ENCODE results near the gene HYOU1. TPM values are rescaled to one million over a fixed set of nuclear protein-coding genes. Genes with fewer than 3 reads are reported as not detected.

The HYOU1 gene
- total and polyA plus RNA-seq, 2 of the 8 experiments (the other 6 are each of a cell fraction or from before 2014, with no cell fraction given), result 239 to 295 TPM

GRCh38 chr11:119025541-119025940 is 31.5 kb downstream of the HYOU1 start:
- ChIA-PET CTCF (ENCODE audit: partially characterized antibody) (interaction anchor here (0.8 to 1.2 kb wide), 3 partner anchors 10 to 281 kb away, joined by 3 to 5 read pairs (median 3); partner anchors contain the start of gene VPS11), POLR2A (ENCODE audit: partially characterized antibody) (interaction anchor here (0.7 to 9.7 kb wide), 10 partner anchors 12 to 69 kb away, joined by 3 to 224 read pairs (median 4); partner anchors contain the start of genes HYOU1, RPS25 and TRAPPC4)
- H3K23me2 ChIP-seq (ENCODE audit: low read depth, low read length), result peaks cover 7% of the 10 kb centered on the region; the same call in 1 of the 2 replicates
- FAIRE-seq (no peak), DNase-seq (ENCODE audit: low read depth in 1 of 2, low spot score in 2 of 2) (no peak)
- H2BK120ac ChIP-seq (replicated peaks; ENCODE audit: low read depth, low read length), result no peak overlapping the region
- H3K79me1 ChIP-seq (ENCODE audit: low read depth, low read length), result peaks cover 15% of the 10 kb centered on the region
- no peak overlapping the region for H3K4me3 ChIP-seq (ENCODE audit: extremely low read depth in 1 of 4, insufficient read depth in 2 of 4, low read depth in 3 of 4, low read length in 4 of 4)
- no peak overlapping the region for H3K18ac ChIP-seq (ENCODE audit: extremely low read depth, low read length)
- no peak overlapping the region for H4K91ac ChIP-seq (replicated peaks; ENCODE audit: insufficient read length, low read length)
- no peaks in the 10 kb centered on the region for H3K9me3 ChIP-seq (ENCODE audit: insufficient read depth in 2 of 2, low read depth in 1 of 2, low read length in 1 of 2)
- peaks cover 0 to 29% of the 10 kb centered on the region in 2 experiments; a peak in 2 of 4 replicates for H3K79me2 ChIP-seq (ENCODE audit: control insufficient read depth in 1 of 2, insufficient read depth in 2 of 2, low read length in 2 of 2)
- peaks cover 6 to 13% (median 10%) of the 10 kb centered on the region in 4 experiments for H3K4me1 ChIP-seq (replicated peaks in 1 of 4; ENCODE audit: control insufficient read depth in 3 of 4, insufficient read depth in 4 of 4, low read length in 3 of 4)
- no peak overlapping the region for H3K27ac ChIP-seq (ENCODE audit: low read depth, low read length)
- H3K23ac ChIP-seq (ENCODE audit: insufficient read length), result no peak overlapping the region
- no peaks in the 10 kb centered on the region for H3K27me3 ChIP-seq (replicated peaks in 1 of 4; ENCODE audit: control insufficient read depth in 3 of 4, extremely low read depth in 1 of 4, insufficient read depth in 3 of 4, low read length in 3 of 4)
- H4K20me1 ChIP-seq (replicated peaks in 1 of 2; ENCODE audit: control insufficient read depth in 1 of 2, insufficient read depth in 2 of 2, low read length in 2 of 2), result peaks cover 3 to 17% of the 10 kb centered on the region in 2 experiments
- no peak overlapping the region for H3K56ac ChIP-seq (replicated peaks; ENCODE audit: insufficient read length, low read depth, low read length)
- no peak overlapping the region for H3K4me2 ChIP-seq (ENCODE audit: insufficient read depth in 1 of 2, low read depth in 2 of 2, low read length in 2 of 2)
- no peak overlapping the region for H2BK15ac ChIP-seq (ENCODE audit: low read length)
- H2BK12ac ChIP-seq (ENCODE audit: low read depth, low read length), result no peak overlapping the region
- 0 out of 7 replicates have a peak overlapping the region, but pooled peaks of 1 of the 4 experiments have one; percentile 7 for H3K9ac ChIP-seq (replicated peaks in 1 of 4; ENCODE audit: extremely low read depth in 1 of 4, low read depth in 3 of 4, low read length in 3 of 4)
- H3K4ac ChIP-seq (replicated peaks; ENCODE audit: insufficient read length, low read depth, low read length), result no peak overlapping the region
- no peak overlapping the region for H2BK5ac ChIP-seq (ENCODE audit: low read depth, low read length)
- no peak overlapping the region for H3K14ac ChIP-seq (ENCODE audit: insufficient read length)
- no peak overlapping the region for H2AK5ac ChIP-seq (ENCODE audit: low read depth, low read length)
- H3K36me3 ChIP-seq (ENCODE audit: control insufficient read depth in 2 of 4, insufficient read depth in 4 of 4, low read length in 3 of 4), result peaks cover 14 to 66% (median 37%) of the 10 kb centered on the region in 4 experiments
- H4K5ac ChIP-seq (ENCODE audit: insufficient read length, low read depth, low read length), result no peak overlapping the region
- WGBS, 2 experiments (ENCODE audit: extremely low coverage in 1 of 2, insufficient coverage in 1 of 2, insufficient read length in 1 of 2, insufficient replicate concordance in 2 of 2, low coverage in 1 of 2, low lambda C conversion rate in 2 of 2, missing lambda C conversion rate in 1 of 2), result 92% methylated on average over 4 of the region's 5 CpGs; no CpG with 5 or more reads in 1 of the 2 experiments
- H2BK20ac ChIP-seq (ENCODE audit: low read length), result no peak overlapping the region
- H4K8ac ChIP-seq (ENCODE audit: extremely low read depth, insufficient read depth, low read length), result no peak overlapping the region
- no peak overlapping the region for H2AFZ ChIP-seq (ENCODE audit: low read length)
- TF ChIP-seq RFX5 (IDR thresholded peaks at IDR 0.05; ENCODE audit: borderline replicate concordance, low read depth, low read length) (no peak), TCF12 (IDR thresholded peaks at IDR 0.05; ENCODE audit: low read depth, low read length) (no peak), ATF3 (IDR thresholded peaks at IDR 0.05; ENCODE audit: insufficient read depth, low read depth, low read length) (no peak), TEAD4 (IDR thresholded peaks at IDR 0.05; ENCODE audit: low read depth, low read length) (no peak), MAX (IDR thresholded peaks at IDR 0.05) (no peak), HDAC6 (IDR thresholded peaks at IDR 0.05; ENCODE audit: low read depth, low read length) (no peak), POU5F1 (IDR thresholded peaks at IDR 0.05; ENCODE audit: low read depth, low read length) (no peak), SIX5 (IDR thresholded peaks at IDR 0.05; ENCODE audit: low read depth, low read length) (no peak), SP4 (IDR thresholded peaks at IDR 0.05; ENCODE audit: low read length) (no peak), E2F6 (IDR thresholded peaks at IDR 0.05) (no peak), SP1 (IDR thresholded peaks at IDR 0.05; ENCODE audit: low read depth, low read length) (no peak), SIN3A (conservative IDR thresholded peaks at IDR 0.05 in 1 of 2, IDR thresholded peaks at IDR 0.05 in 1 of 2; ENCODE audit: low read depth in 1 of 2, low read length in 2 of 2) (no peak), NANOG (IDR thresholded peaks at IDR 0.05; ENCODE audit: insufficient read depth, low read depth, low read length, poor library complexity, severe bottlenecking) (no peak)

Measured in H1 (cell line).